A549 treated with CORT108297 at 1 μM for 4 hours (cell line): ENCODE data around the gene SGCA. TPM values are rescaled to one million over a fixed set of nuclear protein-coding genes. Genes with fewer than 3 reads are reported as not detected.

Experiments used
- total RNA-seq: library from RNA; stranded (reverse); fragments of 200-300 nt; extraction: Qiagen RNA extraction; gene quantifications from 5 replicates; pipeline ENCODE4 v1.2.3, GENCODE V29; 2022

Gene SGCA
- 1.3 to 2.5 TPM (median 1.9 TPM) in 5 replicates for total RNA-seq

DNA sequence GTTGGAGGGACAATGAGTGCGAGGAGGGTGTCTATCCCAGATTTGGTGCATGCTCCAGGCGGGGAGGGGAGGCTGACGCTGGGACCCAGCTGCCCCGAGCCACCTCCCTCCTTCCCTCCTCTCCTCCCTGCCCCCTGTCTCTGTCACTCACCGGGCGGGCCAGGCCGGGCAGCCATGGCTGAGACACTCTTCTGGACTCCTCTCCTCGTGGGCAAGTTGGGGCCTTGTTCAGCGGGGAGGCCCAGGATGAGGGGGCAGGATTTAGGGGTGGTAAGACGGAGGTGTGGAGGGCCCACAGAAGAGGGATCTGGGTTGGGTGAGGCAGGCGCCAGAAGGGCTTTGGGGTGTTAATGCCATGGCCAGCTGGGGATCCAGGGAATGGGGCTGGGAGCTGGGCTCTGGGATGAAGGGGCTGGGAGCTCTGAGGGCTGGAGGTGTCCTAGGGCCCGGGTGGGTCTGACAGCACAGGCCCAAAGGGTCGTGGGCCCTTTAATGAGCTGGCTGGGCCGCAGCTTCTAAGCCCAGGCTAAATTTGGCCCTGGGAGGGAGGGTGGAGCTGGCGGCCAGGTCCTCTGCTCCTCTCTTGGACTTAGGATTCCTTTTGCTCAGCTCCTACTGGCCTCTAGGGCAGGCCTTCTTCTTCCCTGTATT lies at the start of gene SGCA:
Gene SGCA (plus strand): TSS at position 139 of the 651 bp plus-strand sequence. CDS start 36 bp downstream, at position 175.

DNA sequence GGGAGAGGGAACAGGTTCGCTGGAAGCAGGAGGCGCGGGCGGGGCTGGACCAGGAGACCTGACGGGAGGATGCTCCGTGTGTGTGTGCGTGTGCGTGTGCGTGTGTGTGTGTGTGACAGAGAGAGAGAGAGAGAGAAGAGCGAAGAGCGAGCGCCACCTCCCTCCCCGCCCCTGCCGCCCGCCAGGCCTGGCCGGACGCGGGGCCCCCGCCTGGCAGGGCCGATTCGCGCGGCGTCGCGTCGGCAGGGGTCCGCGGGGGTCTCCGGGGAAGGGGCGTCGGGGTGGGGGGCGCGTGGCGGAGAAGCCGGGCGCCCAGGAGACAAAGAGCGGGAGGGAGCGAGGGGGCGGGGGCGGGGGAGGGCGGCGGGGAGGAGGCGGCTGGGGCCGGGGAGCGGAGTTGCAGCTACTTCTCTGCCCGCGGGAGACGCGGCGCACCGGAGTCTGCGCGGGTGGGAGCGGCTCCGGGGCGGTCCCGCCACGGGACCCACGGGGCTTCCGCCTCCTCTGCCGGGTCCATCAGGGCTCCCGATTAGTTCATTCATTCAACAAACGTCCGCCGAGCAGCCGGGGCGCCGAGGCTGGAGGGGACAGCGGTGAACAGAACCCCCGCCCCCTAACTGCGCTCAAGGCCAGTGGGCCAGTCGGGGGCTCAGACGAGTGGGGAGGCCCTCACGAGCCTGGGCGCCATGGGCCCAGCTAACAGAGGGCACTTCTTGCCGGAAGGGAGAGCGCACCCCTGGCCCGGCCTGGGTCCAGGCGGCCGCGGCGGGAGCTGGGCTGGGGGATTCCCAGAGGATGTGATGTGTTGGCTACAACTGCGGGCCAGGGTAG lies 35.9 kb upstream of the SGCA start, which contains the start of gene SAMD14:
Gene SAMD14 (minus strand): TSS at position 433 of the 831 bp plus-strand sequence. CDS start 5,201 bp downstream, outside the sequence.

DNA sequence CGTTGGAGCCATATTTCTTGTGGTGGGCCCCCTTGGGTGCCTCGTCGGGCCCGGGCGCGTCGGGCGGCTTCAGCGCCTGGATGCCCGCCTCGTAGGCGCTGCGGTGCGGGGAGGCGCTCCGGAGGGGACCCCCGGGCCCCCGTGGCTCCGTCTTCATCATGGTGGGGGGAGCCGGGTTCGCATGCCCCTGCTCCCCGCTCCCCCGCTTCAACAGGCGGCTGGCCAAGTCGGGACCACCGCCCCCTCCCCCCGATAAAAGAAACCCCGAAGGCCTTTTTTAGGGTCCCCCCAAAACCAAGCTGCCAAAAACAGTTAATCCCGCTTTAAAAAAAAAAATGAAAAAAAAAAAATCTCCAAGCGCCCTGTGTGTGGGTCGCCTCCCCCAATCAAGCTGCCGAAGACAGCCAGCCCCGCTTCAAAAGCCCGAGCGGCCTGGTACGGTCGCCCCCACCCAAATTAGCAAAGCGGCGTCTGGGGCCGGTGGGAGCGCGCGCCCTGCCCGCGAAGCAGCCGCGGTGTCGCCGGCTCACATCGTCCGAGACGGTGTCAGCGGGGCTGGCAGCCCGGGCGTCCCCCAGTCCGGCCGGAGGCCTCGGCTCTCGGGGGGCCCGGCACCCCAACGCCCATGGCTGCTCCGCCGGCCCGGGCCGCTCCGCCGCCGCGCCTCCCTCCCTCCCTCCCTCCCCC lies 15.3 kb upstream of the SGCA start, which contains the start of gene PPP1R9B:
Gene PPP1R9B (minus strand): TSS at position 324 of the 687 bp plus-strand sequence. CDS start 164 bp downstream, at position 160.

DNA sequence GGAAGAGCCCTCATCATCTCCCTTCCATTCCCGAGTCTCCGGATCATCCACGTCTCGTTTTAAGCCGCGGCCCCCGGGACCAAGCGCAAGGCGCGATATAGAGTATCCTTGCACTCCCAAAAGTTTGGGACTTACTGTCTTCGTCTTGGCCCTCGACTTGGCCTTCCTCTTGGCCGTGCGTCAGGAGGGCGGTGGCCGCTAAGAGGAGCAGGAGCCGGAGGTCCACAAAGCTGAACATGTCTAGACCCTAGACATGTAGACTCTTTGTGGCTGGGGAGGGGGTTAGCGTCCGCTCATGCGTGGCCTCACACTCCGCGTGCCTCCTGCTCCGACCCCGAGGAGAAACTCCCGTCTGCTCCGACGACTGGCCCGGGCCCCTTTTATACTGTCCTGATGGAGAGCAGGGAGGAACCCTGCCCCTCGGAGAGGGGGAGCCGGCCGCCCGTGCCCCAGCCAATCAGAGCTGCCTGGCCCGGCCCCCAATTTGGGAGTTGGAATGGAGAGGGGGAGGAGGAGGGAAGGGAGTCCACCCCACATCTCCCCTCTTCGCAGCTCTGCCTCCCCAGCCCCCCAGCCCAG lies 35.6 kb downstream of the SGCA start, which contains the start of gene COL1A1:
Gene COL1A1 (minus strand): TSS at position 356 of the 579 bp plus-strand sequence. CDS start 118 bp downstream, at position 238.

Other genes with a start within 250 kb of the SGCA start
- 1.7 to 4.3 TPM (median 3.6 TPM) in 5 replicates for gene DLX4, start 196.8 kb upstream of the SGCA start, total RNA-seq
- gene DLX3, start 170.8 kb upstream of the SGCA start, total RNA-seq = 0.11 to 0.22 TPM (median 0.15 TPM) in 5 replicates
- 368 to 497 TPM (median 466 TPM) in 5 replicates for gene ITGA3, start 109.9 kb upstream of the SGCA start, total RNA-seq
- 12.3 to 20.7 TPM (median 19.5 TPM) in 5 replicates for gene PDK2, start 70.7 kb upstream of the SGCA start, total RNA-seq
- gene SAMD14, start 35.8 kb upstream of the SGCA start, total RNA-seq = 0.27 to 0.95 TPM (median 0.49 TPM) in 5 replicates
- gene PPP1R9B, start 15.3 kb upstream of the SGCA start, total RNA-seq = 45.5 to 58.7 TPM (median 56.7 TPM) in 5 replicates
- gene COL1A1, start 35.6 kb downstream of the SGCA start, total RNA-seq = 5.1 to 11.3 TPM (median 10.2 TPM) in 5 replicates
- gene TMEM92, start 108.5 kb downstream of the SGCA start, total RNA-seq = 19.2 to 32.5 TPM (median 24.2 TPM) in 5 replicates
- 19.2 to 29.2 TPM (median 22.3 TPM) in 5 replicates for gene XYLT2, start 180.1 kb downstream of the SGCA start, total RNA-seq
- 141 to 162 TPM (median 151 TPM) in 5 replicates for gene MRPL27, start 207.2 kb downstream of the SGCA start, total RNA-seq
- gene EME1, start 207.2 kb downstream of the SGCA start, total RNA-seq = 14.9 to 16.1 TPM (median 15.6 TPM) in 5 replicates
- gene LRRC59, start 231.5 kb downstream of the SGCA start, total RNA-seq = 228 to 234 TPM (median 229 TPM) in 5 replicates